Fibroblast of upper back skin (primary cell): ENCODE results near the gene LIFR.

ENCODE experiments used
- DNase-seq: peaks from one replicate; pipeline ENCODE4 v3.0.0-alpha.2; 2013

Gene LIFR

DNA sequence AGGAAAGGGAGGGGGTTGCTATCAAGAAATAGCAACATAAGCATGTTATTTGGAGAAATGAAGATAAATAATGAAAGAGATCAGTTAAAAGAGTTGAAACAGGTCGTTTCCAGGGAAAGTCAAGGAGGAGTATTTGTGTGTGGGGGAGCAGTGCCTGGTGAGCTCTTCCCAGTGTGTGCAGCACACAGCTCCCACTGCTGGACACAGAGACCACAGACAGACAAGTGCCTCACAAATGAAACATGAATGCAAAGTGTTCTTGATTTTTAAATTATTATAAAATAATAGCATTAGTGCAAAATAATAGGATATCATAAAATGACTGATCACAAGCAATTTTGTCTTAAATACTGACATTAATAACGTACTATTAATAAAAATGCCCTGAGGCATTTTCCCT, 40.8 kb downstream of the LIFR start:
- peak; percentile 45 for DNase-seq

DNA sequence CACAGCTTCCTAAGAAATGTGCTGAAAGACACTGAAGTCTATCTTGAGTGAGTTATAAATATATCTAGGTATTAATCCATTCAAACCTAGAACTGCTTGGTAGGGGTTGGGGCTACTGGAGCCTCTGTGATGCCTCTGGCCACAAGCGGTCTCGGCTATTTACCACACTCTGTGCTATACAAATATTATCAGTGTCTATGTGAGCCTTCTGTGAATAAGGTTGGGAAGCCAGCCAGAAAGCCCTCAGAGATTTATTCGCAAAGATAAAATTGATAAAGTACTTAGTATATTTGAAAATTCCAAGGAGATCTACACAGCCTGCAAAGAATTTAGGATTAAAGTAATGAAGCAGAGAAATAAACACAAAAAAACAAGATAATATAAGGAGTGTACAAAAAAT, 41.4 kb downstream of the LIFR start:
- no peak for DNase-seq

DNA sequence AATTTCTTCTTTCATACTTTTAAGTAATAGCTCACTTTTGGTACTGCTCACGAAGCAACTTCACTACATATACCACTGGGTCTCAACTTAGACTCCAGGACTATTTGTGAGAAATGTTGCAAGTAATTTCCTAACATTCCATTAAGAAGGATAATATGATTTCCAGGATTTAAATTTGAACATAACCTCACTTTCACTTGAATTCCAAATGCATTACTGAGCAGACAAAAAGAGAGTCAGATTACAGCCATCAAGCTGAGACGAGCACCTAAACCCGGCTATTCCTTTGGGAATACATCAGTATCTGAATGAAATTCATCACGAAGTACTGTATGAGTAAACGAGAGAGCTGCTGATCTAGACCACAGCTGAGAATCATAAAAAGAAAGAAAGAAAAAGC, 47.3 kb downstream of the LIFR start:
- peak; percentile 95 for DNase-seq

DNA sequence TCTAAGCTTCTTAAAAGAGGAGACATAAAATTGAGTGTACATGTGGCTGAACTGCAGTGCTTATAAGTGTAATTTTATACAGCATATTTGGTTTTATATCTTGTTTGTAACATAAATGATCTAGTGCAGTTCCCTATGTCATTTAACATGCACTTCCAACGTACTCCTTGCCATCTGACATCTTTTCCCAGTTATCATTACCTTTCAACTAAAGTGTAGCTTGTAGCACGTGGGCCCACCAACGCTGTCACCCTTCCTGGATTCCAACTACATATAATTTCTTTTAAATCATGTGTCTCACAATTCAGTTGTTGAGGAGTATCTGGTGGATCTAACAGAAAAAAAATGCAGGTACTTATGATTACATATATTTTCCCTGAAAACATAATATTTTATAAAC, 50.1 kb downstream of the LIFR start:
- DNase-seq: no peak

DNA sequence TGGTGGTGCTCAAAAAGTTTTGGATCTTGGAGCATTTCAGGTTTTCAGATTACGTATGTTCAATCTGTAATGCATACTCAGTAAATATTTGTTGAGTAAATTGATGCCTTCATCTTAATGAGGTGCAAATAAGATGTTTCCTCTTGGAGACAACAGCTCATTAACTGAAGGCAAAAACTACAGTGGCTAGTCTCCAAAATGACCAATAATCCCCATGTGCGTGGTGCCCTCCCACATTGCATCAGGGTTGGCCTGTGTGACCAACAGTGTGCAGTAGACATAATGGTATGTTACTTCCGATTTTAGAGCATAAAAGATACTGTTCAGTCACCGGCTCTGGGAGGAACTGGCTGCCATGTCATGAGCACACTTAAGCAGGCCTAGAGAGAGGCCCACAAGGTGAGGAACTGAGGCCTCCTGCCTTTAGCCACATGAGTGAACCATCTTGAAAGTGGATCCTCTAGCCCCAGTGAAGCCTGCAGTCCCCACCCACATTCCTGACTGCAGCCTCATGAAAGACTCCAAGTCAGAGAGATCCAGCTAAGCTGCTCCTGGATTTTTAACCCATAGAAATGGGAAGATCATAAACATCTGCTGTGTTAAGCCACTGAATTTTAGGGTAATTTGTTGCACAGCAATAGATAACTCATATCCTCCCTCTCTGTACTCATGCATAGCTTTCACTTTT, 55.7 kb downstream of the LIFR start:
- DNase-seq: peak; percentile 80

DNA sequence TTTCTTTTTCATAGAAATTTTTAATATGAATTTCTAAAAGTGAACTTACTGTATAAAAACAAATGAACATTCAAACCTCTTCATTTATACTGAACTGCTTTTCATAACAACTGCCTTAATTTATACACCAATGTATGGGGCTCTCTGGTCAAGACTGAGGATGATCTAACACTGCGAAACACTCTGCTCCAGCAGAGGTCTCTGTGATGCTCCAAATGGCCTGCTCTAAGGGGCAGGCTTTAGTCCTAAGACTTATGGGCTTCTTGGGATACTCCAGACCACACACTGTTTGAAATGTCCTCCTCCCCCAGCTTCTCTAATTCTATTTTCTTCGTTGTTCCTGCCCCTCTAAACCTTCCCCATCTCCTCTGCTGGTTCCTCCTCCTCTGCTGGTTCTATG, 58.5 kb downstream of the LIFR start:
- DNase-seq: peak; percentile 35

DNA sequence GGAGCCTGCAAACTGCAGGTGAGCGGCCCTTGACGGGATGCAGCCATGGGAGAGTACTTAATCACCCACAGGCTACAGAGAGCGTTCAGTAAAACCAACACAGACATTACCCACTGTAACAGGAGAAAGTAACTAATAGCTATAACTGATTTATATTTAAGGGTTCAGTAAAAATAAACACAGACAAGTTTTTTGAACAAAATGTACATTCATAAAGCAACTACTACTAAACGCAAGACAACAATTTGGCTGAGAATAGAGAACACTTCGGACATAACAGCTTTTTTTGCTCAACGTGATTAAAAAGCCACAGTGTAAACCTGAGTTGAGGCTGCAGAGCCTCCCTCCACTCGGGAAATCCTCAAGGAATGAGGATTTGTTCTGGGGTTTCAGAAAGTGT, 61.7 kb downstream of the LIFR start:
- DNase-seq: no peak

DNA sequence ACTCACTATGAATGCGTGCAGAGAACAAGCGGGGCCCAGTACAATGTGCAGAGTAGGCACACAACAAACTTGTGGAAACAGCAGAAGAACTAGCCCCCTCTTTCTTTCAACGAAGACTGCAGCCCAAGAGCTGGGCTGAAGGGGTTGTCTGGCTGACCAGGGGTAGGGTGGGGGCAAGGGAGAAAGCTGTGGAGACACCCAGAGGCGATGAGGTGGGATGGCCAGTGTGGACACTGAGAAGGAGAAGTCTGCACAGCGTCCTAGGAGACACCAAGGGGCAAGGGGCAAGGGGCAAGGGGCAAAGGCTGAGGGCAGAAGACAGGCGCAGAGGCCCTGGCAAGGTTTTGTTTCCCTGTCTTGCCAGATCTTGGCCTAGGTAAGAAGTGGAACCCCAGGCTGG, 62.3 kb downstream of the LIFR start:
- DNase-seq: no peak

DNA sequence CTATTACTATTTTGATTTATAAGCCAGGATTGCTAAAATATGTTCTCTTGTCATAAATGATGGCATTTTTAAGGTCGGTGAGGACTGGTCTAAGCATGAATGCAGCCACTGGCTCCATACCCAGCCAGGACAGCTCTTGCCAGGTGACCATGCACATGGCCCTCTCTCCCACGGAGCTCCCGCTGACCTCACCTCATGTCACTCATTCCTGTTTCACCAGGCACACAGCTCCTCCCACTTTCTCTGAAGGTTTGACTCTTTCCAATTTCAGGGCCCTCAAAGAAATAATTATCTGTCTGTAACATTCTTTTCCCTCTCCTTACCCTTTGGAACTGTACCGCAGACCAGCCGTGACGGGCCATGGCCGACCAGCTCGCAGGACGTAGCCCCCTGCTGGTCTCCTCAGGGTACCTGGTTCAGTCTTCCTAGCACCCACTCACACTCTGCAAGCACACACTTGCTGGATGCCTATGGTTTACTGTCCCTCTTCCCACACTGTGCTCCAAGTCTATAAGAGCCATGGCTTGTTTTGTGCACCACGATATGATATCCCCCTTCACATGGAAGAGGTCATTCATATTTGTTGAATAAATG, 72.5 kb downstream of the LIFR start:
- DNase-seq: no peak

DNA sequence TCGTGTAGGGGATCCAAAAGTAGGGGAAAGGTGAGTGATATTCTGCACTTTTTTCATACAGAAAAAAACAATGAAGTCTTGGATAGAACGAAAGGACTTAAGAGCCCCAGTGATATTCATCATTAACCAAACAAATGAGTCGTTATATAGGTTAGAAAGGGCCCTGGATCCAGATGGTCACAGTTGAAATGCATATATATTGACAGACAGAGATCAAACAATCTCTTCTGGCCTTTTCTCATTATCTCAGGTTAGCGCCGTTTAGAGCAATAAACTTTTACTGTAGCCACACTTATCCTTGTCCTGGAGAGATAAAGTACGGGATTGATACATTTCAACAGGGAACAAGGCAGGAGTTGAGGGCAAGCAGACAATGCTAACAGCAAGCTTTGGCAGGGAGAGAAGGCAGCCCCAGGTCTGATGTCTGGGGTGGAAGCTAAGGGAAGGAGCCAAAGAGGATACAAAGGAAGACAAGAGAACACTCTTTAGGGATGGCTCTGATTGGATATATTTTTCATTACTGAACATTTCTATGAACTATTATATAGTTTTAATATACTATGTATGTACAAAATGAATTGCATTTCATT, 77.0 kb downstream of the LIFR start:
- DNase-seq: no peak

DNA sequence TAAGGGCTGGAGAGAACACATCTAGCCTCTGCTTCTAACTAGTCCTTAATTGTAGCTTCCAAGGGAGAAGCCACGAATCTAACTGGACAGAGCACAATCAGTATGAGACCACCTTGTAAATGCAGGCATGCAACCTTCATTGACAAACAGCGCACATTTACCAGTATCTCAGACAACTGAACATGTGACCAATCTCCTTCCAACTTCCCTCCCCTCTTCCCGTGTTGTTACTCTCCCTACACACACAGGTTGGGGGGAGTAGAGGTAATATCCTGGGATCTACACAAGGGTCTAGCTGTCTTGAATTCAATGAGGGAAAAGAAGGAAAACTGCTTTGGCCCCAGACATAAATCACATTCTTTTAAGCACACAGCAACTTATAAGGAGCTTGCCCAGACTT, 77.6 kb downstream of the LIFR start:
- no peak for DNase-seq

DNA sequence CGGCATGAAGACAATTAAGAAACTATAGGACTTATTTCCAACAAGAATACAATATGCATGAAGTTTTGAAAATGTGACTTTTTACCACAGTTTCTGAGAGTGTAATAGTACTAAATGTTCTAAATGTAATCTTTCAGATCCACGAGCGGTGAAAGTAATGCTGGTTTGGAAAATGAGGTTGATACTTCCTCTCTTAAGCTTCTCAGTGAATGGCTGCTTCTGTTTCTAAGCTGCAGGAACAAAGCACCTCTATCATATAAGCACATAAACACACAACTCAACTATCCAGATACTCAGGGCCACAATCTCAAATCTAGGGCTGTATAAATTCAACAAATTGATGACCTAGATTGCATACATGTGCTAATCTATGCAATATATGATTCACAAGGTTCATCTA, 78.3 kb downstream of the LIFR start:
- DNase-seq: no peak

DNA sequence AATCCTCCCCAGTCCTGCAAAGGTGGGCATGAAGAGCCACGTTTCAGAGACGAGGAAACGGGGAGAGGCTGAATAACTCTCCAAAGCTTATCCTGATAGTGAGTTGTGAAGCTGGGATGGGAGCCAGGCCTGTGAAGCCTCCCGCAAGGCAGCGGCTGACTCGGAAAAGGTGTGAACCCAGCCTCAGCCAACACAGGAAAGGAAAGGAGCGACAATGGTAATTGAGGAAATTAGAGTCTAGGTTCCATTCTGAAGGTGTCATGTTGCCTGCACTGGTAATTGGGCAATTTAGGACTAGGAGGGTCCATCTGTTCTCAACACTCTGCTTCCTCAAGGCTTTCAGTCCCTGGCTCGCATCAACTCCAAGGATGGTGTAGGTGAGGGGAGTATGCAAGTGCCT, 83.4 kb downstream of the LIFR start:
- no peak for DNase-seq

DNA sequence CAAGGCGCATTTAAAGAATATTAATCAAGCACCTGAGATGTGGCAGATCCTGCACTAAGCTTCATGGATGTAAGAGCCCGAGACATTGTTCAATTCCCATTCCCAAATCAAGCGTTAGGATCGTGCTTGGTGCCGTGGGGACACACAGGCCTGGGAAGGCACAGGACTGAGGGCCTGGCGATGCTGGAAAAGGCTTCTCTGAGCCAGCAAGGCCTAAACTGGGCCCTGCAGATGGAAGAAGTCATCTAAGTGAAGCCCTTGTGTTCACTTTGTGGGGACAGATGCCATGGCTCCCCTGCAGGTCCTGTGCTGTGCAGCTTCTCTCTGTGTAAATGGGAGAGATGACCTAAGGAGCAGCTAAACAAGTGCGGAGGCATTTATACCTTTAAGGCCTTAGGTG, 83.9 kb downstream of the LIFR start:
- DNase-seq: no peak

DNA sequence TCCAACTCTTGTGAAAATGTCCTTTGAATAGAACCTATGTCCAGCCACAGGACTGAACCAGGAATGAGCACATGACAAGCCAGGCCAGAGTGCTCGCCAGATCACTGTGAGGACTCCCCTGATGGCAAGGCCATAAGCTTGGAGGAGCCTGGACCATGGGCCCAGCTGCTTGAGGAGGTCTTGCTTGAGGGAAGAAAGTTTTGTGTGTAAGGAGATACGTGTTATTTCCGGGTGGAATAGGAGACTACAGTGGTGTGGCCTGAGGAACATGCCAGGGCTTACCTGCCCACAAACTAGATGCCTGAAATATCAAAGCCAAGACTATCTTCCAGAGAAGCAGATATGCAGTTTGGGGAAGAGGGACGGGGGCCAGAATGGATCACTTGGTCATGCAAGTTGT, 84.7 kb downstream of the LIFR start:
- DNase-seq: no peak

DNA sequence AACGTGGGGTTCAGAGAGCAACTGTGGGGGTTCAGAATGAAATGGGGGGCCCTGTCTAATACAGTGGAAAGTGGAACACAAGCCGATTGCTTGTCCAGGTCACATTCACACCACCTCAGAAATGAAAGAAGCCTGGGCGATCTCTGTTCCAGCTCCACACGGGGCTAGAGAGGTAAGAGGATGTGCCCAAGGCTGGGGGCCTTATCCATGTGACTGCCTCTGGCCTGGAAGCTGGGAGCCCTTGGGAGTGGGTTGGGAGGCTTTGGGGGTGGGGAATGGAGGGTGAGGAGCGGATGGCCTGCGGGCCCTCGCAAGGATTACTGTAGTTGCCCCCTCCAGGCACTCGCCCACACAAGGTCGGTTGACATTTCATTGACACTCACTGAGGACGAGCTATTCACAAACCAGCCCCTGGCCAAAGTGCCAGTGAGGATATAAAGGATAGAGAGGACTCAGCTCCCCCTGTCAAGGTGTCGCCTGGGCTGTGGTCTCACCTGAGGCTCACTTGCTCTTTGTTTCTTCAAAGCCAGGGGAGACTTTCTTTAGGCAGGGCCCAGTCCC, 86.7 kb downstream of the LIFR start:
- no peak for DNase-seq

DNA sequence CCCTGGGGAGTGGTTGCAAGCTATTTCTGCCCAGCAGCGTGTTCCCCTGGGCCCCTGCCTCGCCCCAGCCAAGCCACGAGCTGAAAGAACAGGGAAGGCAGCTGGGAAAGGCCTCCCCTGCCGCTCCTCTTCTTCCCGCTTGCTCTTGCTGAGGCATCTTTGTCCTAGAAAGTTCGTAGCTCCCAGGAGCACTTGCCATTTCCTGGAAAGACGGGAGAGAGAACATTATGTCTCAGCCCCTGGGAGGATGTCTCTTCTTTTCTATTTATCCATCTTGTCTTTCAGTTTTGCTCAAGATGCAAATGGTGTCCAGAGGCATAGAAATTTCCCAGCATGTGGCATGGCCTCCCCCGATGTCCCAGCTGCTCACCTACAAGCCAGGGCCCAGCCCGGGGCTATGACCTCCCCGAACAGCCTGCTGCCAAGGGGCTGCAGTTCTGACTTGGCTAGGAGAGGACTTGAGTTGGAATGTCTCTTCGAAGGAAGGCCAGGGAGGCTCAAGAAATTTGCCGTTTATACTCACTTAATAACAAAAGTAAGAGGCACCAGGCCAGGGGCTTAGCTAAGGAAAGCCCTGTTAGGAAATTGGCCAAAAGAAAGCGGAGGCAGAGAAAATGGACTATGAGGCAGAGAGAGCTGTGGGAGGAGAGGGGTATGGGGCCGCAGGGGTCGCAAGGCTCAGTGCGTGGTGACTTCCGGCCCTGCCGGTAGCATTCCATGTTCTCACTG, 87.3 kb downstream of the LIFR start:
- DNase-seq: peak; percentile 38

DNA sequence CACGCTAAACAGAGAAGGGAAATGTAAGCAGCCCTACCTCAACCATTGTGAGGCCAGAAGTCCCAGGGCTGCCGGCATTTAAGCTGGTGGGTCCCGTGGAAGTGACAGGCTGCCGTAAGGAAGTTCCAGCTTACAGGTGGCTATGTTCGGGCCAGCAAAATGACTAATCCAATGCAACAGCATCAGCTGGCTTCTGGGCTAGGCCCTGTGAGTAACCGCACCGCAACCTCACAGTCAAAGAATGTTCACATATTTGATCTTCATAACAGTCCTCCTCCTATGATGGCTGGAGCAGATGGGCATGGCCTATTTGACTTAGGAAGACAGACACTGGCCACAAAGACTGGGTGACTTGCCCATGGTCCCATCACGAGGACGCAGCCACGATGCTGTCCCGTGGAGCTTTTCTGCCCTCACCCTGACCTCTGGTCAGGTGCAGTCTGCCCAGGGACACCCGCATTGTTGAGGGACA, 88.2 kb downstream of the LIFR start:
- peak; percentile 91 for DNase-seq

DNA sequence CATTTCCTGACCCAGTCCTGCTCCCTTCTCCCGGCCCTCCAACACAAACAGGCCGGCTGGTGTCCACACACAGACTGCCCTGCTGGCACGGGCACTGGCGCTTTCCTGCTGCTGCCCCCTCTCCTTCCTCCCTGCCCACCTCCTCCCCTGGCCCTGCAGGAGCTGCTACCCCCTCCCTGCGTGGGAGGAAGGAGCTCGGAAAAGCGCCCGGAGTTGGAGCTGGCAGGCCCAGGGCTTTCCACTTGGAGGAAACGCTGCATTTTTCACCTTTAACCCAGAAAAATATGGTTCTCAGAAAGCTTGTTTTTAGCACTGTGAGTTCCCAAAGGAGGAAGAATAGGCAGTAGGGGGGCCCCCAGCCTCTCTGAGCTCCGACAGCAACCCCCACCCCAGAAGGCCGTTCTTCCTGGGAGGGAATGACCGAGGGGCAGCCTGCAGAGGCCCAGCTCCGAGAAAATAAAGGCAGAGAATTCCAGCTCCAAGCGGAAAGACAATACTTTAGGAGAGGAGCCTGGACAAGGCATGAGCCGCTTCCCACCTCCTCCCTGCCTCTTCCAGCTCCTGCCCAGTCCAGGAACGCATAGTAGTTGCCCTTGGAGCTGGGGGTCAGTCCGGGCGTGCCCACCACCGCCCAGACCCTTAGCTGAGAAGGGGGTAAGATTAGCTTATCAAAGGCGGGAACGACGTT, 88.9 kb downstream of the LIFR start:
- DNase-seq: peak; percentile 44

DNA sequence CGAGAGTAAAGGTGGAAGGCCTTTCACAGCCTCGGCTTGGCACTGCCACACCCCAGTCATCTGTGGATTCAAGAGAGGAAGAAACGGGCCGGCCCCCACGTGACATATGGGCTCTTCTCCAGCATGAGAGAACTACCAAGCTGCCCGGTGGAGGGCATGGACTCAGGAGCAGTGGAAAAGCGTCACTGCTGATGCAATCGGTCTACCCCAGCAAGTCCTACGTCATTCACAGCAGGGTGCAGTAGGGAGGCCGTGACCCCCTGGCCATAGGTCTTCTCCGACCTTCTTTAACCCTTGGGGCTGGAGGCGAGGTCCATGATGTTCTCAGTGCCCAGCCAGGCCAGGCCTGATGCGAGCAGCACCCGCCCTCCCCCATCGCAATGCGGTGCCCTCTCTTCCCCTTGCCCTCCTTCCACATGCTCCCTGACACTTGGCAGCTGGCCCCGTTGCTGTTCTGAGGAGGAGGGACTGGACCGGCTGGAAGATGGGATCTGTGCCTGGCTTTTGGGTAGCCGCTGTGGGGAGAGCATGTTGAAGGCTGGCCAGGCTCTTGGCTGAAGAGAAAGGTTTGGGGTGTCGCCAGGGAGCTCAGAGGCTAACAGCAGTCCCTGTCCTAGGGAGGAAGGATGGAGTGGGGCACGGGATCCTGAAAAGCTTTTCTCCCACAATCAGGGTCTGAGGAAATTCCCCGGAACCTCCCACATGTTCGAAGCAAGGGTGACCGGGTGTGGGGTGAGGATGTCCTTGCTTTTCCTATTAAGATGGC, 89.8 kb downstream of the LIFR start:
- DNase-seq: no peak

DNA sequence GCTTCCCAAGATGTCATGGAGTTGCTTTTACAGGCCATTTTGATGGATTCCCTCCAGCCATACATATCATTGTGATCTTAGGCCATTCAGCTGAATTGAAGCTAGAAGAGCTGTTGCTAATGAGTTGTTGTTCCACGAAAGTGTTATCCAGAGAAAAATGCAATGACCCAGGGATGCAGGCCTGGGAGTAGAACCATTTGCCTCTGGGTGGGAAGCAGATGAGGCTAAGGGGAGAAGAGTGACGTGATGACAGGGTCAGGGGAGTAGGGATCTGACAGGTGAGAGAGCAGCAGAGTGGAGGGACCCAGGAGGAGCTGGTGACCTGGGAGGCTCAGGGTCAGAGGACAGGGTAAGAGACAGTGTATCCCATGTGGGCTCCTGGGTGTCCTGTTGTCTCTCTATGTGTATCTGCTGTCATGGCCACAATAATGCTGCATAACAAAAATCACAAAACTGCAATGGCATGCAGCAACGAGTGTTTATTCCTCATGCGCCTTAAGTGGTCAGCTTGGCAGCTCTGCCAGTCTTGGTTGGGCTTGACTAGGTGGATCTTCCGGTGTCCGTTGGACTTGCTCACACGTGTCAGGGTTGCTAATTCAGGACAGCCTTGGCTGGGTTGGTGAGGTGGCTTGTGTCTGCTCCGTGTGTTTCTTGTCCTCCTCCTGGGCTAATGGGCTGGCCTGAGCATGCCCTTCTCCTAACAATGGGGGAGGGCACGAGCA, 90.6 kb downstream of the LIFR start:
- no peak for DNase-seq

DNA sequence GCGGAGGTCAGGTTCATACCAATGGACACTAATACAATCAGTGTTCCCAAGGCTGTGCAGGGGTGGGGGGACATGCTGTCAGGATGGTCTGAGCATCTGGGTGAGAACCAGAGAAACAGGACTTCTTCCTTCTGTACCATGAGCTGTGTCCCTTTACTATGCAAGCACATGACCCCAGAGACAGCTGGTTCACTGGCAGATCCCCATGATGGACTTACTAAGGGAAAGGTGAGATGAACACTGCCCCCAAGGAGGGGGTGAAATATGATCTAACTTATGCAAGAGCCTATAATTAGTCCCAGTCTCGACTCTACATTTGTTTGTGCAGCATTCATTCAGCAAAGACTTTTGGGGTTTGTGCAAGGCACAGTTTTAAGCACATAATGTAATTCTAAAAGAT, 91.4 kb downstream of the LIFR start:
- DNase-seq: peak; percentile 41
